ENCODE results near the gene ISX.

DNA sequence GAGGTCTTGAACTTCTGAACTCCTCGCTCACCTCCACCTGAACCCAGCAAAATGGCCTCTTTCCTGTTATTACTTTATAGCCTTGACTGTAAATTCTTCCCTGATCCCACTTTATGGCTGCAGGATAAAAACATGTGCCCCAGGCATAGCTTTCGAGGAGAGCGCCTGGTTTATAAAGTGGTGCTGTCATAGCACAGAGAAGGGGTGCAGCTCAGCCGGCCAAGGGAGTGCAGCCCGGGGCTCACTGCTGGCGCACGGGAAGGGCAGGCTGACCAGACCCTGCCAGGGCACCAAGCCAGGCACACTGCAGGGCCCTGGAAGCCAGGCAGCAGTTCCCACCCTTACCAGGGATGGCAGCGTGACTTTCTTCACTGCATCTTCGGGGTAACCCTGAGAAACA, 50.9 kb downstream of the ISX start:
- TF ChIP-seq ZNF274 (CRISPR knock-in tag; IDR thresholded peaks at IDR 0.05) (no peak), NCOA5 (CRISPR knock-in tag; IDR thresholded peaks at IDR 0.05) (no peak), ZNF263 (CRISPR knock-in tag; IDR thresholded peaks at IDR 0.05) (no peak), JUND (CRISPR knock-in tag; IDR thresholded peaks at IDR 0.05) (no peak), MAFK (conservative IDR thresholded peaks at IDR 0.05 in 1 of 2, IDR thresholded peaks at IDR 0.05 in 1 of 2; ENCODE audit: low read length in 2 of 2) (no peak)
- TF ChIP-seq, protein P1, sequence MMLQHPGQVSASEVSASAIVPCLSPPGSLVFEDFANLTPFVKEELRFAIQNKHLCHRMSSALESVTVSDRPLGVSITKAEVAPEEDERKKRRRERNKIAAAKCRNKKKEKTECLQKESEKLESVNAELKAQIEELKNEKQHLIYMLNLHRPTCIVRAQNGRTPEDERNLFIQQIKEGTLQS (CRISPR knock-in tag; IDR thresholded peaks at IDR 0.05), result no peak
